Left hindlimb (tissue), 1 donor: Measurements from ENCODE around the gene MCFD2.

Experiments
- DNase-seq: peaks from one replicate; pipeline ENCODE4 v3.0.0-alpha.2; 2018

Gene MCFD2

GRCh38 chr2:46871976-46872381 lies 43.6 kb downstream of the MCFD2 start:
- no peak for DNase-seq

- DNase-seq, result no peak
These were observed 45.4 kb downstream of the MCFD2 start for GRCh38 chr2:46870051-46870839.

GRCh38 chr2:46869621-46870020 lies 46.0 kb downstream of the MCFD2 start:
- no peak for DNase-seq

DNA sequence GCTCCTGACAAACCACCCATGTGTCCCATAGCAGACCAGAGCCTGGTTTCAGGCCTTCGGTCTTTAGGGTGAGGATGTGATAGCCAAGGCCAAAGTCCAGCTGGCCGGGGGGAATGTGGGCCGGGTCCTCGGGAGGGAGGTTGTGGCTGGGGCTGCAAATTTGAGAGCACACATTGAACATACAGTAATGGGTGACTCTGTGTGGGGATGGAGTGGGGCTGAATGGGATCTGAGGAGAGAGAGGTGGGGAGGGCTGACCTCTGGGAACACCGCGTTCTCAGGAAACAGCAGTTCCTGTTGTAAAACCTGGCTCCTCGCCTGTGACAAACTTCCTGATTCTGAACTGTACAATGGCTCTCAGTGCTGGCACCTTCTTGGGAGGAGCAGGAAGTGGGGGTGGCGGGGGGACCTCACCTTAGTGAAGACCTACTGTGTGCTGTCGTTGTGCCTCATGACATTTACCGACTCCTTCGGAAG lies 48.8 kb downstream of the MCFD2 start:
- DNase-seq, result no peak

GRCh38 chr2:46865181-46865970 lies 50.2 kb downstream of the MCFD2 start:
- DNase-seq, result no peak

GRCh38 chr2:46863882-46864281 lies 51.7 kb downstream of the MCFD2 start:
- no peak for DNase-seq

DNA sequence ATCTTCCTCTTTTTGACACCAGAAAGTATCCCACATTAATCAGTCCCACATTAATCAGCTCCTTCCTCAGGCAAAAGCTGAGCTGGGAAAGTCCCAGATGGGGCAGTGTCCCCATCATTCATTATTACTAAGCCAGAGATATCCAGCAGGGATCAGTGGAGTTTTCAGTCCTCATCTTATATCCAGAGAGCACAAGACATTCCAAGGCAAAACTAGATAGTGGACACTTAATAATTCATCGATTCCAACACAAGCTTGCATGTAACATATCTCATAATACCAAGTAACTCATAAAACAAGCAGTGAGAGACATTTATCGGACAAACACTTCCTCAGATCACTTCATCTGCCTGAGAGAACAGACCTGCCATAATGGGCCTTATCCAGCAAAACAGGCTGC lies 53.1 kb downstream of the MCFD2 start:
- DNase-seq, result no peak

GRCh38 chr2:46861916-46862315 lies 53.7 kb downstream of the MCFD2 start:
- DNase-seq, result no peak

DNA sequence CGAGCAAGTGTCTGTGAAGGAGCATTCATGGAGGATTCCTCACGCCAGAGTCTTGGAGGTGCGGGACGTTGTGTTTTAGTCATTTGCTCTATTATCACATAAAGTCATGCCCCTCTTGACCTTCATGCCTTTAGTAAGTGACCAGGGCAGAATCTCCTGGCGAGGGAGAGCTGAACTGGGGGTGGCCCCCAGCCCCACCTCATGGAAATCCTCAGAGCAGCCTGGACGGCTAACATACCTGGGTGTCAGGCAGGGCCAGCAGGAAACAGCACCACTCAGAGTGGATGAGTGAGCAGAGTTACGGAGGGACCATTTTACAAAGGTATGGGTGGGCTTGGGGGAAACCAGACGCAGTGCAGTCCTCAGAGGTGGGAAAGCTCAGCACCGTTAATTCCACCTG lies 56.1 kb downstream of the MCFD2 start:
- no peak for DNase-seq

DNA sequence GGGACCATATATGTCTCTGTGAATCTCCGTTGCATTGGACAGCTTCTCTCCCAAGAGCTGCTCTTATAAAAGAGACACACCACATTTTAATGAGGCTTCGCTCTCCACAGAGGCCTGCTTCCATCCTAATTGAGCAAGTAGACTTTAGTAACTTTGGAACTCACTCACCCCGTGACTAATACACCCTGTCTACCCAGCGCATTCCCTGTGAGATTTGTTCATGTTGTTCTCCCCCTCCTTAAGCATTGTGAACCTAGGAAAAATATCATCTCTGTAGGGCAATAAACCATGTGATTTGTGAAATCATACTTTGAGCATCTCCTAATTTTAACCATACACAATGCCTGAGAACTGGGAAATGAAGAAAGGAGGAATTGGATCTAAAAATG lies 56.9 kb downstream of the MCFD2 start:
- no peak for DNase-seq

DNA sequence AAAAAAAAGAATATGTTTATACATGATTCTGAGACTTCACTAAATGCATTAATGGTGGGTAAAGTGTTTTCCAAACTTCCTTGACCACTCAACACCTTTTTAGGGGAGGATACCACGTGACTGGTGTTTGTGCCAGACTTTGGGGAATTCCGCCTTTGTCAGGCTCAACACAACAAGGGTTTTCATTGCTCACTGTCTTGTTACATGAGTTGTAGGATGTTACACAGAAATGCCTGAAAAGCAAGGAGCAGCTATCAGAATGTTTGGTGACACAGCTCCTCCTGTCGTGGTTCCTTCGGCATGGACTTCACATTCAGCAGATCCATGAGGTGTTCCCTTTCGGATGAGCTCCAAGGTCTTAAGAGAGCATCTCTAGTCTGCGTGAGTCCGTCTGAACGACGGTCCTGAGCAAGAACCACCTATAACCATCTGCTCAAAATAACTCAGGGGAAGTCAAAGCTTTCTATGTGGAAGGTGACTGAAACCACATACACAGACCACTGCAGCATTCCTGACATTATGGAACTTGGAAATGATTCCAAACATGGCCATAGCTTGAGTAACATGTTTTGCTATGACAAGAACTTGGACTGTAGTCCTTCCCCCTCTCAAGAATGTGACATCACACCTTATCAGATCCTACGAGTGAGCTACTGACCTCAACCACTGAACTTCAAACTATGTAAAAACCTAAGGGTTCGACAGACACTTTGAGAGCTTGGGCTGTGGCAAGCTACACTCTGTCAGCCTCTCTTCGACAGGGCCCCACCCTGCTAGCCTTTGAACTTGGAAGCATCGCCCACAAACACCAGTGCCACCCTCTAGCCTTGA lies 57.5 kb downstream of the MCFD2 start:
- no peak for DNase-seq

GRCh38 chr2:46856336-46856735 lies 59.3 kb downstream of the MCFD2 start:
- no peak for DNase-seq

DNA sequence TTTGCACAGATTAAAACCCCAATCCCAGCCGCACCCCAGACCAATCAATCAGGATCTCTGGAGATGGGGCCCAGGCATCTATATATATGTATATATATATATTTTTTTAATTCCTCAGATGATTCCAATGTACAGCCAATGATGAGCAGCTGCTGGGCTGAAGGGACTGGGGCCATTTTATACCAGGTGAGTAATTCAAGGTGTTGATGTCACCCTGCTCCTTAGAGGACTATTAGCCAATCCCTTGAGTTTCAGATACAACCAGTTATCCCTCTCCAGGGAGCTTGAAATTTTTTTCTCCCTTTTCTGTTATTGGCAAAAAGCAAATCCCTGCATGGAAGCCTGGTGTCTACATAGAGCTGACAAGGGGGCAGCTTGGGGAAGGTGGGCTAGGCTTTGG lies 59.8 kb downstream of the MCFD2 start:
- DNase-seq, result no peak

DNA sequence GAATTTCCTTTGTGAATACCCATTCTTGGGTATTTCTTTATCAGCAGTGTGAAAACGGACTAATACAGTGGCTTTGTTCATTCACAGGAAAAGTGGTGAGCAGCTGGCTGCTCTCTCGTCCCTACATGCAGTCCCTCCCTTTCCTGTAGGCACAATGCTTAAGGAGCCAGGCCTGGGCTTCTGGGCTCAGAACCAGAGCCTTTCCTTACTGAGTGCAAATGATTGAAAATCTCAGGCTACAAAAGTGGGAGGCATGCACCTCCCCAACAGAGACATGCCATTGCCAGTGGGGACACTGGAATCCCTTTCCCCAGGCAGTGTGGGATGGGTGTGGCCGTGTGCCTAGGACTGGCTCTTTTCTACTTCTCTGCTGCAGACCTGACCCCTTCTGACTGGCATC lies 61.3 kb downstream of the MCFD2 start:
- DNase-seq, result no peak

DNA sequence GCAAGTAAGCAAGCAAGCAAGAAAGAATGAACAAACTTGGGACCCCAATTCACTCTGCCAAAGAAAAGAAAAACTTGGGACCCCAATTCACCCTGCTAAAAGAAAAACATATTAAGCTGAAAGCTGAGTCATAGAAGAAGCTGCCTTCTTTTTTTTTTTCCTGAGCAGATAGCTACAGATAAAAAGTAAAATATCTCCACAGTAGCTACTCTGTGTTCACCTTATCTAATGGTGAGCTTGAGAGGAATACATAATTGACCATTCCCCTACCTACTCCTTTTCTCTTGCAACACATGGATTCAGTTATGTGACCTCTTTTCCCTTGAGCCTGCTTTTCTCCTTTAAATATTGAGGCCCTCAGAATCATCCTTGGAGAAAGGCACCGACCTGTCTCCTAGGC lies 63.0 kb downstream of the MCFD2 start:
- no peak for DNase-seq

GRCh38 chr2:46852124-46852523 lies 63.5 kb downstream of the MCFD2 start:
- no peak for DNase-seq
